Measurements from ENCODE around the gene SERPINB10. TPM values are rescaled to one million over a fixed set of nuclear protein-coding genes. Genes with fewer than 3 reads are reported as not detected.

The SERPINB10 gene
- total RNA-seq, 2 experiments from 2014 or later = not detected

GRCh38 chr18:63982361-63982760 is 74.6 kb downstream of the SERPINB10 start:
- no peak for TF ChIP-seq CTCF (IDR thresholded peaks at IDR 0.05)
- H3K9me3 Mint-ChIP-seq = no peaks in the 10 kb centered on the region
- Histone ChIP-seq H3K36me3 (ENCODE audit: insufficient read depth, low read length) (peaks cover 63% of the 10 kb centered on the region), H3K9me3 (ENCODE audit: control insufficient read depth in 1 of 2, insufficient read depth in 1 of 2, low read length in 2 of 2) (no peaks in the 10 kb centered on the region), H3K27ac (ENCODE audit: low read depth in 1 of 2, low read length in 2 of 2) (no peak overlapping the region), H3K4me3 (ENCODE audit: low read length) (no peak overlapping the region), H3K27me3 (ENCODE audit: control insufficient read depth in 1 of 2, insufficient read depth in 2 of 2, low read length in 2 of 2) (no peaks in the 10 kb centered on the region), H3K4me1 (ENCODE audit: insufficient read depth, low read length) (peaks cover 5% of the 10 kb centered on the region)
- ATAC-seq (ENCODE audit: poor library complexity) = no peak
- peaks cover 64% of the 10 kb centered on the region for H3K36me3 Mint-ChIP-seq (ENCODE audit: low read depth)
- no peak for DNase-seq
- peaks cover 7% of the 10 kb centered on the region for H3K4me1 Mint-ChIP-seq (ENCODE audit: low read depth)
- no peak overlapping the region for H3K4me3 Mint-ChIP-seq
- no peaks in the 10 kb centered on the region for H3K27me3 Mint-ChIP-seq
- intact Hi-C loops (cut with DNase I, micrococcal nuclease) = no loop called here
- ChIA-PET POLR2A (no interaction called here), CTCF (interaction anchor here (1.6 kb wide), 1 partner anchor 19 kb away, joined by 3 read pairs; no protein-coding TSS in a partner anchor)
- H3K27ac Mint-ChIP-seq = no peak overlapping the region

Other genes with a start within 250 kb of the SERPINB10 start
- not detected for gene SERPINB3, start 246.1 kb upstream of the SERPINB10 start, total RNA-seq
- not detected for gene SERPINB11, start 205.0 kb upstream of the SERPINB10 start, total RNA-seq
- not detected for gene SERPINB7, start 132.5 kb upstream of the SERPINB10 start, total RNA-seq
- gene SERPINB2, start 20.3 kb upstream of the SERPINB10 start, total RNA-seq = under 1 TPM in 1 of 2 experiments, not detected in 1; 0.25 TPM
- not detected for gene HMSD, start 41.3 kb downstream of the SERPINB10 start, total RNA-seq
- 10 to 100 TPM in 1 of 2 experiments, 1 to 10 TPM in 1; 9.8 to 11.0 TPM for gene SERPINB8, start 62.1 kb downstream of the SERPINB10 start, total RNA-seq
- gene LINC00305, start 241.1 kb downstream of the SERPINB10 start, total RNA-seq = not detected